Neural cell (in vitro differentiated cells): ENCODE data around the gene FHIT. TPM values are rescaled to one million over a fixed set of nuclear protein-coding genes. Genes with fewer than 3 reads are reported as not detected.

Source experiments
- H2AFZ ChIP-seq: fragments of 200-600, 300-800 bp; sonication (generic), shearing (Covaris generic); 2 replicates; pipeline ENCODE4 v1.6.0; 2014; ENCODE audit warnings: low read depth, mild to moderate bottlenecking, antibody characterized with exemption, low read length, moderate library complexity
- H3F3A ChIP-seq: fragments of 200-600 bp; shearing (Covaris generic); 2 replicates; pipeline ENCODE4 v1.6.1; 2016; ENCODE audit warnings: mild to moderate bottlenecking, moderate library complexity, mixed read lengths, antibody characterized with exemption, low read length; ENCODE audit not compliant: insufficient read depth, poor library complexity, severe bottlenecking
- H3K27ac ChIP-seq: fragments of 200-600, 300-800 bp; sonication (generic), shearing (Covaris generic); 2 replicates; pipeline ENCODE4 v1.5.1; 2014; ENCODE audit warnings: mild to moderate bottlenecking, low read length, moderate library complexity
- H3K27me3 ChIP-seq: fragments of 300-800, 200-600 bp; sonication (generic), shearing (Covaris generic); 2 replicates; pipeline ENCODE4 v1.6.0; 2014; ENCODE audit warnings: mild to moderate bottlenecking, low read depth, low read length, moderate library complexity; ENCODE audit not compliant: insufficient read depth
- H3K36me3 ChIP-seq: fragments of 300-800, 200-600 bp; sonication (generic), shearing (Covaris generic); 2 replicates; pipeline ENCODE4 v1.5.1; 2014; ENCODE audit warnings: mild to moderate bottlenecking, antibody characterized with exemption, low read length, moderate library complexity; ENCODE audit not compliant: insufficient read depth
- H3K4me2 ChIP-seq: fragments of 300-800, 200-600 bp; sonication (generic), shearing (Covaris generic); 2 replicates; pipeline ENCODE4 v1.6.0; 2014; ENCODE audit warnings: mild to moderate bottlenecking, low read length
- H3K4me3 ChIP-seq: fragments of 300-800, 200-600 bp; sonication (generic), shearing (Covaris generic); 2 replicates; pipeline ENCODE4 v1.5.1; 2014; ENCODE audit warnings: mild to moderate bottlenecking, low read length, moderate library complexity
- H3K79me2 ChIP-seq: fragments of 200-600 bp; shearing (Covaris generic); replicated peaks from 2 replicates; pipeline ENCODE4 v1.6.0; 2014; ENCODE audit warnings: mild to moderate bottlenecking, low read length, moderate library complexity; ENCODE audit not compliant: insufficient read depth
- H3K9ac ChIP-seq: fragments of 300-800, 200-600 bp; sonication (generic), shearing (Covaris generic); 2 replicates; pipeline ENCODE4 v1.6.1; 2016; ENCODE audit warnings: mild to moderate bottlenecking, low read length, mixed read lengths
- H3K9me2 ChIP-seq: fragments of 200-600 bp; shearing (Covaris generic); 2 replicates; pipeline ENCODE4 v1.6.1; 2016; ENCODE audit warnings: mild to moderate bottlenecking, low read length, mixed read lengths; ENCODE audit not compliant: insufficient read depth
- H3K9me3 ChIP-seq: fragments of 200-600, 300-800 bp; sonication (generic), shearing (Covaris generic); 2 replicates; pipeline ENCODE4 v1.6.1; 2016; ENCODE audit warnings: mild to moderate bottlenecking, mixed run types, low read length, moderate library complexity, mixed read lengths
- H4K20me1 ChIP-seq: fragments of 200-600 bp; shearing (Covaris generic); 2 replicates; pipeline ENCODE4 v1.6.1; 2016; ENCODE audit warnings: mild to moderate bottlenecking, mixed run types; ENCODE audit not compliant: insufficient read depth
- CTCF ChIP-seq: fragments of 450-650 bp; IDR thresholded peaks from 2 replicates; pipeline ENCODE4 v1.5.1; 2014; ENCODE audit warnings: antibody characterized with exemption, mild to moderate bottlenecking, moderate library complexity; ENCODE audit not compliant: poor library complexity, severe bottlenecking
- EP300 ChIP-seq: fragments of 450-650 bp; conservative IDR thresholded peaks from 2 replicates; pipeline ENCODE4 v1.6.1; 2014; ENCODE audit warnings: antibody characterized with exemption, mild to moderate bottlenecking, moderate library complexity; ENCODE audit not compliant: poor library complexity, severe bottlenecking
- EZH2 ChIP-seq: fragments of 200-600, 300-800 bp; shearing (Covaris generic), sonication (generic); IDR thresholded peaks from 2 replicates; pipeline ENCODE4 v1.6.1; 2014; ENCODE audit warnings: antibody characterized with exemption, low read length, borderline replicate concordance, mild to moderate bottlenecking; ENCODE audit not compliant: insufficient read depth, poor library complexity, severe bottlenecking
- MXI1 ChIP-seq: fragments of 450-650 bp; conservative IDR thresholded peaks from 2 replicates; pipeline ENCODE4 v1.6.1; 2014; ENCODE audit warnings: antibody characterized with exemption, mild to moderate bottlenecking; ENCODE audit not compliant: poor library complexity, severe bottlenecking
- POLR2AphosphoS5 ChIP-seq: IDR thresholded peaks from 2 replicates; pipeline ENCODE4 v1.6.1; 2012
- RAD21 ChIP-seq: fragments of 450-650 bp; conservative IDR thresholded peaks from 2 replicates; pipeline ENCODE4 v1.6.1; 2014; ENCODE audit warnings: antibody characterized with exemption, mild to moderate bottlenecking, moderate library complexity
- SMC3 ChIP-seq: fragments of 450-650 bp; conservative IDR thresholded peaks from 2 replicates; pipeline ENCODE4 v1.6.1; 2014; ENCODE audit warnings: antibody characterized with exemption, mild to moderate bottlenecking, moderate library complexity; ENCODE audit not compliant: poor library complexity
- TAF1 ChIP-seq: IDR thresholded peaks from 2 replicates; pipeline ENCODE4 v1.6.1; 2012; ENCODE audit warnings: low read depth
- polyA plus RNA-seq: library from polyadenylated mRNA; depleted of rRNA; stranded (reverse); fragments of >200 nt; gene quantifications from 2 replicates; pipeline ENCODE4 v1.2.3, GENCODE V29; 2014
- TF ChIP-seq, protein P1 (sequence below): IDR thresholded peaks from 2 replicates; pipeline ENCODE4 v1.6.1; 2012; ENCODE audit warnings: borderline replicate concordance

Gene FHIT
- polyA plus RNA-seq, 1 donor from 2014 or later, result not detected

DNA sequence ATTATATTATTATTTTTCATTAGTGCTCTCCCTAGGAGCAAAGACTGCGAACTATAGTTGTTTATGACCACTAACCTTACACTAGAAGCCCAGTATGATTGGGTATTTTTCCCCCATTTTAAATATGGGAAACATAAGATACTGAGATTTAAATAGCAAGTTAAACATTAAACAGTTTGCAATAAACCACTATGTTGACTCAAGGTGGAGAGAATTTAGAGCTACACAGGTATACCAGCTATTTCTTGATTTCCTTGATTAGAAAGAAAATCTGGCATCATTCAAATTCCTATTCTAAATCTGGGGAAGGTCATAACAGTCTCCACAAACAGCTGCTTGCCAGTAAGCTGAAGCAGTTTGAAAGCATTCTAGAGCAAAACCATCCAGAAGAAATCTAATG, 1337.6 kb downstream of the FHIT start:
- Histone ChIP-seq H3K36me3 (no peaks in the 10 kb centered on the region), H3K27me3 (no peaks in the 10 kb centered on the region), H2AFZ (no peak overlapping the region), H3K9me3 (no peaks in the 10 kb centered on the region), H3K4me3 (no peak overlapping the region), H3K4me2 (no peak overlapping the region), H3F3A (no peaks in the 10 kb centered on the region), H3K27ac (no peak overlapping the region), H3K9me2 (no peaks in the 10 kb centered on the region), H3K79me2 (no peaks in the 10 kb centered on the region), H4K20me1 (no peaks in the 10 kb centered on the region), H3K9ac (no peak overlapping the region)
- TF ChIP-seq EZH2, result no peak
- TF ChIP-seq RAD21, result no peak
- no peak for TF ChIP-seq MXI1
- no peak for TF ChIP-seq EP300
- TF ChIP-seq TAF1, result no peak
- TF ChIP-seq POLR2AphosphoS5, result no peak
- no peak for TF ChIP-seq CTCF
- no peak for TF ChIP-seq SMC3
- TF ChIP-seq, protein P1, sequence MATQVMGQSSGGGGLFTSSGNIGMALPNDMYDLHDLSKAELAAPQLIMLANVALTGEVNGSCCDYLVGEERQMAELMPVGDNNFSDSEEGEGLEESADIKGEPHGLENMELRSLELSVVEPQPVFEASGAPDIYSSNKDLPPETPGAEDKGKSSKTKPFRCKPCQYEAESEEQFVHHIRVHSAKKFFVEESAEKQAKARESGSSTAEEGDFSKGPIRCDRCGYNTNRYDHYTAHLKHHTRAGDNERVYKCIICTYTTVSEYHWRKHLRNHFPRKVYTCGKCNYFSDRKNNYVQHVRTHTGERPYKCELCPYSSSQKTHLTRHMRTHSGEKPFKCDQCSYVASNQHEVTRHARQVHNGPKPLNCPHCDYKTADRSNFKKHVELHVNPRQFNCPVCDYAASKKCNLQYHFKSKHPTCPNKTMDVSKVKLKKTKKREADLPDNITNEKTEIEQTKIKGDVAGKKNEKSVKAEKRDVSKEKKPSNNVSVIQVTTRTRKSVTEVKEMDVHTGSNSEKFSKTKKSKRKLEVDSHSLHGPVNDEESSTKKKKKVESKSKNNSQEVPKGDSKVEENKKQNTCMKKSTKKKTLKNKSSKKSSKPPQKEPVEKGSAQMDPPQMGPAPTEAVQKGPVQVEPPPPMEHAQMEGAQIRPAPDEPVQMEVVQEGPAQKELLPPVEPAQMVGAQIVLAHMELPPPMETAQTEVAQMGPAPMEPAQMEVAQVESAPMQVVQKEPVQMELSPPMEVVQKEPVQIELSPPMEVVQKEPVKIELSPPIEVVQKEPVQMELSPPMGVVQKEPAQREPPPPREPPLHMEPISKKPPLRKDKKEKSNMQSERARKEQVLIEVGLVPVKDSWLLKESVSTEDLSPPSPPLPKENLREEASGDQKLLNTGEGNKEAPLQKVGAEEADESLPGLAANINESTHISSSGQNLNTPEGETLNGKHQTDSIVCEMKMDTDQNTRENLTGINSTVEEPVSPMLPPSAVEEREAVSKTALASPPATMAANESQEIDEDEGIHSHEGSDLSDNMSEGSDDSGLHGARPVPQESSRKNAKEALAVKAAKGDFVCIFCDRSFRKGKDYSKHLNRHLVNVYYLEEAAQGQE, result no peak

DNA sequence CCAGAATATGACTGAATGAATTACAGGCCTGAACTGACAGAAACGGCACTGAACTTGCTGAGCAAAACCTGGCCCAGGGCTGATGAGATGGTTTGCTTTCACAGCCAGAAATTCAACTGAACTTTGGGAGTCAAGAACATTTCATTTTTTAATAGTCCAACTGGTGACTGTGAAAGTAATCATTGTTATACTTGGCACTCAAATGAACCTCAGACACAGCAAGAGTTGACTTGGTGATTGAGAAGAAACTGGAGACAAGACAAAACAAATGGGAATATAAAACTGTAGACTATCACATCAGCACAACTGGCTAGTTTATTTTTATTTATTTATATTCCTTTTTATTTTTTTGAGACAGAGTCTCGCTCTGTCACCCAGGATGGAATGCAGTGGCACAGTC, 1342.6 kb downstream of the FHIT start:
- Histone ChIP-seq H3F3A (no peaks in the 10 kb centered on the region), H3K79me2 (no peaks in the 10 kb centered on the region), H3K36me3 (no peaks in the 10 kb centered on the region), H3K4me2 (no peak overlapping the region), H3K27me3 (no peaks in the 10 kb centered on the region), H3K27ac (no peak overlapping the region), H2AFZ (no peak overlapping the region), H3K9ac (no peak overlapping the region), H3K9me2 (no peaks in the 10 kb centered on the region), H3K9me3 (no peaks in the 10 kb centered on the region), H4K20me1 (no peaks in the 10 kb centered on the region), H3K4me3 (no peak overlapping the region)
- TF ChIP-seq SMC3, result no peak
- TF ChIP-seq TAF1, result no peak
- TF ChIP-seq CTCF, result no peak
- TF ChIP-seq EP300, result no peak
- no peak for TF ChIP-seq MXI1
- TF ChIP-seq POLR2AphosphoS5, result no peak
- no peak for TF ChIP-seq RAD21
- no peak for TF ChIP-seq EZH2
- TF ChIP-seq, protein P1, result no peak
